SU-DHL-6 (cell line): Measurements from ENCODE around the gene HYAL1.

Experiments used
- H2AFZ ChIP-seq: fragments of 200-600 bp; sonication (generic); 2 replicates; pipeline ENCODE4 v1.6.1; 2014; ENCODE audit warnings: low read depth, mild to moderate bottlenecking, moderate library complexity, mixed read lengths, antibody characterized with exemption, low read length; ENCODE audit not compliant: severe bottlenecking
- H3F3A ChIP-seq: fragments of 200-600 bp; shearing (Covaris generic); 2 replicates; pipeline ENCODE4 v1.6.0; 2016; ENCODE audit warnings: antibody characterized with exemption, mild to moderate bottlenecking; ENCODE audit not compliant: insufficient read depth
- H3K27ac ChIP-seq: fragments of 200-600 bp; sonication (generic); 2 replicates; pipeline ENCODE4 v1.5.1; 2016; ENCODE audit warnings: low read depth, mild to moderate bottlenecking, low read length, moderate library complexity, mixed read lengths
- H3K27me3 ChIP-seq: fragments of 200-600 bp; sonication (generic), shearing (Covaris generic); 2 replicates; pipeline ENCODE4 v1.6.0; 2014; ENCODE audit warnings: mild to moderate bottlenecking, low read length
- H3K36me3 ChIP-seq: fragments of 200-600 bp; sonication (generic); 2 replicates; pipeline ENCODE4 v1.6.1; 2014; ENCODE audit warnings: mild to moderate bottlenecking, low read length, mixed read lengths
- H3K4me2 ChIP-seq: fragments of 300-600, 200-600 bp; shearing (Covaris generic), sonication (generic); 2 replicates; pipeline ENCODE4 v1.6.0; 2014; ENCODE audit warnings: low read length, low read depth, mild to moderate bottlenecking; ENCODE audit not compliant: poor library complexity, severe bottlenecking
- H3K4me3 ChIP-seq: fragments of 200-600 bp; sonication (generic); 2 replicates; pipeline ENCODE4 v1.5.1; 2014; ENCODE audit warnings: antibody characterized with exemption, low read length, mild to moderate bottlenecking, mixed read lengths; ENCODE audit not compliant: insufficient read depth, poor library complexity, severe bottlenecking
- H3K79me2 ChIP-seq: fragments of 200-600 bp; sonication (generic); 2 replicates; pipeline ENCODE4 v1.6.1; 2014; ENCODE audit warnings: mild to moderate bottlenecking, low read length, moderate library complexity; ENCODE audit not compliant: insufficient read depth
- H3K9ac ChIP-seq: fragments of 200-600 bp; sonication (generic); 2 replicates; pipeline ENCODE4 v1.7.0; 2014; ENCODE audit warnings: mild to moderate bottlenecking, low read length
- H3K9me2 ChIP-seq: fragments of 200-600 bp; sonication (generic); replicated peaks from 2 replicates; pipeline ENCODE4 v1.6.1; 2014; ENCODE audit warnings: low read length; ENCODE audit not compliant: insufficient read depth
- H3K9me3 ChIP-seq: fragments of 200-600 bp; sonication (generic); 2 replicates; pipeline ENCODE4 v1.6.1; 2014; ENCODE audit warnings: low read length, mixed read lengths; ENCODE audit not compliant: insufficient read depth
- H4K20me1 ChIP-seq: fragments of 200-600 bp; sonication (generic); 2 replicates; pipeline ENCODE4 v1.6.1; 2014; ENCODE audit warnings: low read depth, mild to moderate bottlenecking, antibody characterized with exemption, low read length, moderate library complexity, mixed read lengths
- EZH2phosphoT487 ChIP-seq: fragments of 200-600 bp; sonication (generic), shearing (Covaris generic); conservative IDR thresholded peaks from 2 replicates; pipeline ENCODE4 v1.6.1; 2018; ENCODE audit warnings: mild to moderate bottlenecking, antibody characterized with exemption, low read length, moderate library complexity, mixed read lengths
- TF ChIP-seq, protein P1 (sequence below): fragments of 200-600 bp; sonication (generic); IDR thresholded peaks from one replicate; pipeline ENCODE4 v1.5.1; 2017; ENCODE audit warnings: antibody characterized with exemption, mild to moderate bottlenecking, low read length, moderate library complexity; ENCODE audit not compliant: insufficient read depth, poor library complexity, severe bottlenecking

The HYAL1 gene

DNA sequence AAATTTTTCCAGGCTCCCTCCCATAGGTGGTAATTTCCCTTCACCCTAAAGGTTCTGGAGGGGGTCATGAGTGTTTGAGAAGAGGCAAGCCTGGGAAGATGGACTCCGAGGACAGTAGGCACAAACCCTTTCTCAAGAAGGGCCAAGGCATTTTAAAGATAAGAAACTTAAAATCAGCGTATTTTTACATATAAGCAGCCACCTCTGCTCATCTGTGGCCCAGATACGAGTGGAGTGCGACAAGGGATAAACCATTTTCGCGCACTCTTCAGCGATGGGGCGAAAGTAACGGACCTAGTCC lies 36.7 kb upstream of the HYAL1 start:
- Histone ChIP-seq H3K27ac (no peak overlapping the region), H3K9me3 (no peaks in the 10 kb centered on the region), H3K9ac (no peak overlapping the region), H3K79me2 (peaks cover 21% of the 10 kb centered on the region), H2AFZ (no peak overlapping the region), H3K9me2 (no peaks in the 10 kb centered on the region), H4K20me1 (no peaks in the 10 kb centered on the region; the same call in 1 of the 2 replicates), H3K4me3 (no peak overlapping the region), H3K27me3 (no peaks in the 10 kb centered on the region), H3K4me2 (no peak overlapping the region), H3K36me3 (no peaks in the 10 kb centered on the region), H3F3A (peaks cover 12% of the 10 kb centered on the region; the same call in 1 of the 2 replicates)
- TF ChIP-seq, protein P1, sequence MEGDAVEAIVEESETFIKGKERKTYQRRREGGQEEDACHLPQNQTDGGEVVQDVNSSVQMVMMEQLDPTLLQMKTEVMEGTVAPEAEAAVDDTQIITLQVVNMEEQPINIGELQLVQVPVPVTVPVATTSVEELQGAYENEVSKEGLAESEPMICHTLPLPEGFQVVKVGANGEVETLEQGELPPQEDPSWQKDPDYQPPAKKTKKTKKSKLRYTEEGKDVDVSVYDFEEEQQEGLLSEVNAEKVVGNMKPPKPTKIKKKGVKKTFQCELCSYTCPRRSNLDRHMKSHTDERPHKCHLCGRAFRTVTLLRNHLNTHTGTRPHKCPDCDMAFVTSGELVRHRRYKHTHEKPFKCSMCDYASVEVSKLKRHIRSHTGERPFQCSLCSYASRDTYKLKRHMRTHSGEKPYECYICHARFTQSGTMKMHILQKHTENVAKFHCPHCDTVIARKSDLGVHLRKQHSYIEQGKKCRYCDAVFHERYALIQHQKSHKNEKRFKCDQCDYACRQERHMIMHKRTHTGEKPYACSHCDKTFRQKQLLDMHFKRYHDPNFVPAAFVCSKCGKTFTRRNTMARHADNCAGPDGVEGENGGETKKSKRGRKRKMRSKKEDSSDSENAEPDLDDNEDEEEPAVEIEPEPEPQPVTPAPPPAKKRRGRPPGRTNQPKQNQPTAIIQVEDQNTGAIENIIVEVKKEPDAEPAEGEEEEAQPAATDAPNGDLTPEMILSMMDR = no peak
- TF ChIP-seq EZH2phosphoT487 = no peak

DNA sequence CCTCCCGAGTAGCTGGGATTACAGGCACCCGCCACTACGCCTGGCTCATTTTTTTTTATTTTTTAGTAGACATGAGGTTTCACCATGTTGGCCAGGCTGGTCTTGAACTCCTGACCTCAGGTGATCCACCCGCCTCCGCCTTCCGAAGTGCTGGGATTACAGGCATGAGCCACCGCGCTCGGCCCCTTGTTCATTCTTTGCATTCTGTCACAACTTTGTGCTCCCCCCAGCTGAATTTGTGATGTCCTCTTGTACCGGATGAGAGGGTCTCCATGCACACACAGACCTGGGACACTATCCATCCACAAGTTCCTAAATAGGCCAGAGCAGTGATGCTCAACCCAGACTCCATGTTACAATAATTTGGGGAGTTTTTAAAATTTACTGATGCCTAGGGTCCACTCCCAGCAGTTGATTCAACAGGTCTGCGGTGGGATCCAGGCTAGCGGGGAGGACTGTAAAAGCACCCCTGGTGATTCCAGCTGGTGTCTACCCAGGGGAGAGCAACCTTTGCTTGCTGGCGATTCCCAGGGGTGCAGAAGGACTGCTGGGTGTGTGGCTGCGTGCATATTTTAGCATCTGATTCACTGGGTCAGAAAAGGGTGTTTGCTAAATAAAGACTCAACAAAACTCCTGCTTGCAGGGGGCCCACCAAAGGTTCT lies 36.2 kb upstream of the HYAL1 start:
- Histone ChIP-seq H3K4me2 (no peak overlapping the region), H3K9me3 (no peaks in the 10 kb centered on the region), H3K9ac (no peak overlapping the region), H4K20me1 (no peaks in the 10 kb centered on the region; the same call in 1 of the 2 replicates), H3K9me2 (no peaks in the 10 kb centered on the region), H2AFZ (no peak overlapping the region), H3K79me2 (peaks cover 25% of the 10 kb centered on the region), H3K36me3 (no peaks in the 10 kb centered on the region), H3K27me3 (no peaks in the 10 kb centered on the region), H3K27ac (no peak overlapping the region), H3K4me3 (no peak overlapping the region), H3F3A (peaks cover 12% of the 10 kb centered on the region; the same call in 1 of the 2 replicates)
- TF ChIP-seq EZH2phosphoT487 = no peak
- TF ChIP-seq, protein P1 = no peak

DNA sequence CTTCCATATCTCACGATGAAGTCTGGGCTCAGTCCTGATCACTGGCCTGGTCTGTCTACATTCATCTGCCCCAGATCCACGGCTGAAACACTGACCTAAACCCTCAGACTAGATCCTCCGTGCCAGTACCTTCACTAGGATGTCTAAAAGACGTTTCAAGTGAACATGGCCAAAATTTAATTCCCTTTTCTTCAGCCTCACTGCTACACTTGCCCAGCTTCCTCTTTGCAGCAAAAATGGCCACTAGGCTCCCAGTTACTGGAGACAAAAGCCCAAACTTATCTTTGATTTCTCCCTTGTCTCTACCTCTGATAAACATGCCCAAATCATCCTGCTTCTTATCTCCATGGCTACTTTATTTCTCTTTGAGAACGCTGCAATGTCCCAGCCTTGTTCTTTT lies 35.6 kb upstream of the HYAL1 start:
- H3K9me3 ChIP-seq = no peaks in the 10 kb centered on the region
- no peak overlapping the region for H3K27ac ChIP-seq
- H2AFZ ChIP-seq = no peak overlapping the region
- H3F3A ChIP-seq = peaks cover 12% of the 10 kb centered on the region; the same call in 1 of the 2 replicates
- no peaks in the 10 kb centered on the region for H3K36me3 ChIP-seq
- peak overlapping the region; percentile 81 for H3K4me2 ChIP-seq
- H3K9ac ChIP-seq = peak overlapping the region; percentile 88; the same call in 1 of the 2 replicates
- TF ChIP-seq, protein P1 = no peak
- TF ChIP-seq EZH2phosphoT487 = no peak
- H3K9me2 ChIP-seq = no peaks in the 10 kb centered on the region
- peaks cover 32% of the 10 kb centered on the region for H3K79me2 ChIP-seq
- no peaks in the 10 kb centered on the region for H3K27me3 ChIP-seq
- H3K4me3 ChIP-seq = no peak overlapping the region
- H4K20me1 ChIP-seq = no peaks in the 10 kb centered on the region; the same call in 1 of the 2 replicates
